ENCODE measurements around the gene ATRIP.
"Not testable (repeated sequence)": the region's sequence is repeated elsewhere in the genome, so short reads cannot be mapped to it uniquely, and the experiment has no call there.

The ATRIP gene

DNA sequence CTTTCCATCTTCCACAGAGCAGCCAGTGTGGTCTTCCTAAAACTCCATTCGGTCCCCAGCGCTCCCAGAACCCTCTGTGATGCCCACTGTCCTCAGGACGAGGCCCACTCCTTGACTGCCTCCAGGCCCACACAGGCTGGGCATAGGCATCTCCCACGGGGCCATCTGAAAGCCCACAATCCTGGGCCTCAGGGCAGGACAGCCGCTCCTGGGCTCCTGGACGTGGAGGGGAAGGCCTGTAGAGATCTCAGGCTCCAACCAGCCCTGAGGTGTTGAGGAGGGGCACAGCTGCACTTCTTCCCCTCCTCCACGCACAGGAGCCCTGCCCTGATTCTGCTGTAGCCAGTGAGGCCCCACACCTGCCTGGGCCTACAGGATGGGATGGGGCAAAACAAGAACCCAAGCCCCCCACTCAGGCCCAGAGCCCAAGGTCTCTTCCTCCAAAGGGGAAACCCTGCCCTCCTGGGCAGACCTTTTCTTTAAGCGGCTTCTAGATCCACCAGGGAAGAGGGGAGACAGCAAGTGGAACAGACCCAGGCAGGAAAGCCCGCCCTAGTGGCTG, 31.5 kb downstream of the ATRIP start:
- no peak overlapping the region for H3K4me3 ChIP-seq (ENCODE audit: low read length)
- TF ChIP-seq, protein P1, sequence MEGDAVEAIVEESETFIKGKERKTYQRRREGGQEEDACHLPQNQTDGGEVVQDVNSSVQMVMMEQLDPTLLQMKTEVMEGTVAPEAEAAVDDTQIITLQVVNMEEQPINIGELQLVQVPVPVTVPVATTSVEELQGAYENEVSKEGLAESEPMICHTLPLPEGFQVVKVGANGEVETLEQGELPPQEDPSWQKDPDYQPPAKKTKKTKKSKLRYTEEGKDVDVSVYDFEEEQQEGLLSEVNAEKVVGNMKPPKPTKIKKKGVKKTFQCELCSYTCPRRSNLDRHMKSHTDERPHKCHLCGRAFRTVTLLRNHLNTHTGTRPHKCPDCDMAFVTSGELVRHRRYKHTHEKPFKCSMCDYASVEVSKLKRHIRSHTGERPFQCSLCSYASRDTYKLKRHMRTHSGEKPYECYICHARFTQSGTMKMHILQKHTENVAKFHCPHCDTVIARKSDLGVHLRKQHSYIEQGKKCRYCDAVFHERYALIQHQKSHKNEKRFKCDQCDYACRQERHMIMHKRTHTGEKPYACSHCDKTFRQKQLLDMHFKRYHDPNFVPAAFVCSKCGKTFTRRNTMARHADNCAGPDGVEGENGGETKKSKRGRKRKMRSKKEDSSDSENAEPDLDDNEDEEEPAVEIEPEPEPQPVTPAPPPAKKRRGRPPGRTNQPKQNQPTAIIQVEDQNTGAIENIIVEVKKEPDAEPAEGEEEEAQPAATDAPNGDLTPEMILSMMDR (conservative IDR thresholded peaks at IDR 0.05; ENCODE audit: low read length): no peak

DNA sequence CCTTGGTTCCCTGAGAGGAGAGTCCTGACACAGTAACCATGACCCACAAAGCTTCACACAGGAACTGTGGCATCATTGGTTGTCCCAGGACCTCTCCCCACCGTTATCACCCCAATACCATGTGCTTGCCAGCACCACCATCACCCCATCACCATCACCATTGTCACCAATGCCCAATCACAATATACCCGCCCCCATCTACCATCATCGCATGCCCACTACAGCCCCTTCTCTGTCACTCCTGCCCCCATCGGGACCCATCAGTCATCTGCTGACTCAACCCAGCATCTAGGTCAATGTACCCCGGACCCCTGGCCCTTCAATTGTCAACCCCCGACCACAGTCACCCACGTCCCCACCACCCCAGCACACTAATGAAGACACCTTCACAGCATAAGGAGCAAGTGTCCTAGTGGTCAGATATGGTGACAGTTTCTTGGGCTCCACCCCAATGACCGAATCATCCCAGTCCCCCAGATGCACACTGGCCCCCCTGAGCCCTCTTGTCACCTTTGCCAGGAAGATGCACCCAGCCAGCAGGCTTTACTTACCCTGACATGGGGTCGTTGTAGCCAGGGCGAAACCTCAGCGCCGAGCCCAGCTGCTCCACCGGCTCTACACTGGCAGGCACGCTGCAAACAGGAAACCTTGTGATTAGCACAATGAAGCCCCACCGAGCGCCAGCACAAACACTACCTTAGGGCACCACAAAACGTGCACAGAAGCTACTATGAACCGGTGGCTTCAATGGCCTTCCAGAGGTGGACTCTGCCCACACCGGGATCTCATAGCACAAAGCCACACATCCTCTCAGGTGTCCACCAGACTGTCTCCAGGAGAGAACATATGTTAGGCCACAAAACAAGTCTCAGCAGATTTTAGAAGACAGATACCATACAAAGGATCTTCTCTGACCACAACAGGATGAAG, 32.4 kb downstream of the ATRIP start:
- TF ChIP-seq, protein P1 (conservative IDR thresholded peaks at IDR 0.05; ENCODE audit: low read length): no peak
- no peak overlapping the region for H3K4me3 ChIP-seq (ENCODE audit: low read length)
- DNase-seq (ENCODE audit: low read depth): no peak

More for the DNA sequence above, 31.5 kb downstream of the ATRIP start:
- DNase-seq (ENCODE audit: low read depth): no peak

DNA sequence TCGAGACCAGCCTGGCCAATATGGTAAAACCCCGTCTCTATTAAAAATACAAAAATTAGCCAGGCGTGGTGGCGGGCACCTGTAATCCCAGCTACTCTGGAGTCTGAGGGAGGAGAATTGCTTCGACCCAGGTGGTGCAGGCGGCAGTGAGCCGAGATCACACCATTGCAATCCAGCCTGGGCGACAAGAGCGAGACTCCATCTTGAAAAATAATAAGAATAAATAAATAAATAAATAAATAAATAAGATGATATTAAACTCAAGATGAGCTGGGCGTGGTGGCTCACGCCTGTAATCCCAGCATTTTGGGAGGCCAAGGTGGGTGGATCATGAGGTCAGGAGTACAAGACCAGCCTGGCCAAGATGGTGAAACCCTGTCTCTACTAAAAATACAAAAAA, 34.4 kb downstream of the ATRIP start:
- not testable (repeated sequence) for H3K4me3 ChIP-seq (ENCODE audit: low read length); DNase-seq (ENCODE audit: low read depth)

DNA sequence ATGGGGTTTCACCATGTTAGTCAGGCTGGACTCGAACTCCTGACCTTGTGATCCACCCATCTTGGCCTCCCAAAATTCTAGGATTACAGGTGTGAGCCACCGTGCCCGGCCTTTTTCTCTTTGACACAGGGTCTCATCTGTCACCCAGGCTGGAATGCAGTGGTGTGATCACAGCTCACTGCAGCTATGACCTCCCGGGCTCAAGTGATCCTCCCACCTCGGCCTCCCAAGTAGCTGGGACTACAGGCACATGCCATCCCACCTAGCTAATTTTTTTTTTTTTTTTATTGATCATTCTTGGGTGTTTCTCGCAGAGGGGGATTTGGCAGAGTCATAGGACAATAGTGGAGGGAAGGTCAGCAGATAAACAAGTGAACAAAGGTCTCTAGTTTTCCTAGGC, 36.3 kb downstream of the ATRIP start:
- not testable (repeated sequence) for H3K4me3 ChIP-seq (ENCODE audit: low read length); DNase-seq (ENCODE audit: low read depth)

DNA sequence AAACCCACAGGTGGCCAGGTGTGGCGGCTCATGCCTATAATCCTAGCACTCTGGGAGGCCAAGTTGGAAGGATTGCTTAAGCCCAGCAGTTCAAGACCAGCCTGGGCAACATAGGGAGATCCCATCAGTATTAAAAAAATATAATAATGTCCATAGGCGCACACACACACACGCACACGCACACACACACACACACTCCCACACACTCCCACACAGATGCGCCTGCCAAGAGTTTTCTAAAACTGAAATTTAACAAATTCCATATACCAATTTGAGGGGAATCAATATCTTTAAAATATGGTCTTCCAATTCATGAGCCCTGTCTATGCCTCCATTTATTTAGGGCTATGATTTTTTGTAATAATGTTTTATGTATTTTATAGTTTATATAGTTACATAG, 40.4 kb downstream of the ATRIP start:
- no peak overlapping the region for H3K4me3 ChIP-seq (ENCODE audit: low read length)
- TF ChIP-seq, protein P1 (conservative IDR thresholded peaks at IDR 0.05; ENCODE audit: low read length): no peak
- DNase-seq (ENCODE audit: low read depth): no peak

DNA sequence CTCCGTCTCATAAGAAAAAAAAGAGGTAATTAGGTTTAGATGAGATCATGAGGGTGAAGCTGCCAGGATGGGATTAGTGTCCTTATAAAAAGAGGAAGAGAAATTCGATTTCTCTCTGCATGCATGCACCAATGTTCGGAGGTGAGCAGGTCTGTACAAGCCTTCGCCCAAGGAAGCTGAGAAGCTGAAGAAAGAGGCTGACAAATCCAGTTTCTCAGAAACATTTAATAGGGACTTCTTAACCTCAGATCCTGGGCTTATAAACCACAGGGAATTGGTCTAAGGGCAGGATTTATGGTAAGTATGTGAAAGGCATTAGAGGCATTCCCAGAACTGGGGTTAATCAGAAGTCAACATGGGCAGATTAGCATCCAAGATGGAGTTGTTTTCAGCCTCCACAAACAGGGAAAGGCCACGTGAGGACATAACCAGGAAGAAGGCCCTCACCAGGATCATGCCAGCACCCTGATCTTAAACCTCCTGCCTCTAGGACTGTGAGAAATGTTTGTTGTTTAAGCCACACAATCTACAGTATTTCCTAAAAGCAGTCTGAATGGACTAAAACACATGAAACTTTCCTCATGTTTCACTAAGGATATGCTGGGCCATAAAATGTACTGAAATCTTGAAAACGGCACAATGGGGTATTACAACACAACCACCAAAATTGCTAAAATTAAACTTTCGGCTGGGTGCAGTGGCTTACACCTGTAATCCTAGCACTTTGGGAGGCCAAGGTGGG, 46.1 kb downstream of the ATRIP start:
- no peak overlapping the region for H3K4me3 ChIP-seq (ENCODE audit: low read length)
- peak; percentile 70 for DNase-seq (ENCODE audit: low read depth)

DNA sequence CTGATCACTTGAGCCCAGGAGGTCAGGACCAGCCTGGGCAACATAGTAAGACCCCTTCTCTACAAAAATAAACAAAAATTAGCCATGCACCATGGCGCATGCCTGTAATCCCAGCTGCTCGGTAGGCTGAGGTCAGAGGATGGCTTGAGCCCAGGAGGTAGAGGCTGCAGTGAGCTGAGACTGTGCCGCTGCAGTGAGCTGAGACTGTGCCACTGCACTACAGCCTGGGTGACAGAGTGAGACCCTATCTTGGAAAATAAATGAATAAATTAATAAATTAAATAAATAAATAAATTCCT, 46.6 kb downstream of the ATRIP start:
- TF ChIP-seq, protein P1 (conservative IDR thresholded peaks at IDR 0.05; ENCODE audit: low read length): no peak
- H3K4me3 ChIP-seq (ENCODE audit: low read length): no peak overlapping the region
- DNase-seq (ENCODE audit: low read depth): no peak

More for the DNA sequence above, 46.1 kb downstream of the ATRIP start:
- TF ChIP-seq, protein P1 (conservative IDR thresholded peaks at IDR 0.05; ENCODE audit: low read length): no peak

DNA sequence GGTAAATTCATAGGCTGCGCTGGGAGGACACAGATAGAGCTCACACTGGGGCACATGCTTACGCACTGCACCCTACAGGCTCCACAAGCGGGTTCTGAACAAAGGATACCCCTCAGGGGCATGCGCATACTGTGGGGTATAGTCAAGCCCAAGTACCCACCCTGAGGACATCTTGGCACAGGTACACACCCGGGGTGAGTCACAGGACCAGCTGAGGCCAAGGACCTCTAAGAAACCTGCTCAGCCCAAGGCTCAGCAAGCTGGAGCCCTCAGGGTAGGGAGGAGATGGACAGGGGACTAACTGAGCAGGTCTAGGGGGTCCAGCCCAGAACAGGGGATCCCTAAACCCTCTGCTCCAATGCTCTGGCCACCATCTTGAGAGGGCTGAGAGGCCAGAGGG, 54.1 kb downstream of the ATRIP start:
- DNase-seq (ENCODE audit: low read depth): no peak
- TF ChIP-seq, protein P1 (conservative IDR thresholded peaks at IDR 0.05; ENCODE audit: low read length): no peak
- H3K4me3 ChIP-seq (ENCODE audit: low read length): no peak overlapping the region

Data from AG10803 (cell line).